ENCODE results near the gene TELO2.

The TELO2 gene

DNA sequence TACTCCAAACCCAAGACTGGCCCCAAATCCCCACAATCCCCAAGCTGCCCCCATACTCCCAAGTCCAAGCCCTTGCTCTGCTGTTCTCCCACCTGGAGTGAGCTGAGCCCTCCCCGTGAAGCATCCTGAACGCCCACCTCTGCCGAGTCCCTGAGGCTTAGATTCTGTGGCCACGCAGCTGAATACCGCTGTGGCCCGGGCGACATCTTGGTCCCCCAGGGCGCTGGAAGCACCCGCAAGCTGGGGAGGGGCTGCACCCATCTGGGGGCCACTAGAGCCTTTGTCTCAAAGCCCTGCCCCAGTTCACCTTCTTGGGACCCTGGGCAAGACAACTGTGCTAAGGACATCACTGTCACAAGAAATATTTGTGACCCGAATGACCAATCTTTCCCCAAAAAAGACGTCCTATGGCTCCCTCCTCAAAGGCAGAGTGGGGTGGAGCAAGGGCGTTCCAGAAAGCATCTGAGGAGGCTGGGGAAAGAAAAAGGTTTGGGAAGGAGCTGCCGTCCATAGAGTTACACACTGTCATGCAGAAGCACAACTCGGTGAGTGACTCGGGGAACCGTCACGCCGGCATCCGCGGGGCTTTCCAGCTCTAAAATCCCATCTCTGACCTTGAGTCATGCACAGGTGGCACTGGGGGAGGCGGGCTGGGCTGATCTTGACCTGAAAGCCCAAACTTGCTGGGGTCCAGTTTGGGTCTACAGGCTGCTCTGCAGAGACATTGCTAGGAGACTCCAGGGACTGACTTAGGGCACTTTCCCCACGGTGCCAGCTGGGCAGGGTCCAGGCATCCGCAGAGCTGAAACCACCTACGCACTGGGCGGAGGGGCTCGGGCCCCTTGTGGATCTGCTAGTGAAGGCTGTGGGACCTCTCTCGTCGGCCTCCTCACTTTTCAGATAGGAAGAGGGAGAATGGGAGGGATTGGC, 11.0 kb upstream of the TELO2 start:
- no peak for DNase-seq

DNA sequence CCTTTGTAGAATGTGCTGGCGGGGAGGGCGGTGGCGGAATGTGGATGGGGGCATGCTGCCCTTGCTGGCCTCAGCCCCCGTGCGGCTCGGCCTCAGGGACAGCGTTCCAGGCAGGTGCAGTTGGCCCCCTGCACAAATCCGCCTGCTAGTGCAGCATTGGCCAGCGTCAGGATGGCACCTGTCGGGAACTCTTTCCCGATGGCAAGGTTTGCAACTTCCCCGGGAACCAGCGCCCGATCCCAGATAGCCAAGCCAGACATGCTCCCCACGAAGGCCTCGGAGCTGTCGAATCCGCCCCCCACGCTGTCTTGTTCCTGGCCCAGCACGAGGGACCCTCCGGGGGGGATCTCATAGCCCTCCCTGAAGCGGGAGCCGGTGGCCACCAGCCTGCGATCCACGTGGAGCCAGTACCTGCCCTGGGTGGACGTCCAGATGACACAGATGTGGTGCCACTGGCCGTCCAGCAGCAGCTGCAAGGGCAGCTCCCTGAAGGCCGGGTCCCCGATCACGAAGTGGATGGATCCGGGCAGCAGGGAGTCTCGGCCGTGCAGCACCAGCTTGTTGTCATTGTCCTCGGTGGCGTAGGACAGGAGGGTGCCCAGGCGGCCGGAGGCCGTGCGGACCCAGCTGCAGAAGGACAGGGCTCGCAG, 7.2 kb upstream of the TELO2 start:
- DNase-seq, result no peak

DNA sequence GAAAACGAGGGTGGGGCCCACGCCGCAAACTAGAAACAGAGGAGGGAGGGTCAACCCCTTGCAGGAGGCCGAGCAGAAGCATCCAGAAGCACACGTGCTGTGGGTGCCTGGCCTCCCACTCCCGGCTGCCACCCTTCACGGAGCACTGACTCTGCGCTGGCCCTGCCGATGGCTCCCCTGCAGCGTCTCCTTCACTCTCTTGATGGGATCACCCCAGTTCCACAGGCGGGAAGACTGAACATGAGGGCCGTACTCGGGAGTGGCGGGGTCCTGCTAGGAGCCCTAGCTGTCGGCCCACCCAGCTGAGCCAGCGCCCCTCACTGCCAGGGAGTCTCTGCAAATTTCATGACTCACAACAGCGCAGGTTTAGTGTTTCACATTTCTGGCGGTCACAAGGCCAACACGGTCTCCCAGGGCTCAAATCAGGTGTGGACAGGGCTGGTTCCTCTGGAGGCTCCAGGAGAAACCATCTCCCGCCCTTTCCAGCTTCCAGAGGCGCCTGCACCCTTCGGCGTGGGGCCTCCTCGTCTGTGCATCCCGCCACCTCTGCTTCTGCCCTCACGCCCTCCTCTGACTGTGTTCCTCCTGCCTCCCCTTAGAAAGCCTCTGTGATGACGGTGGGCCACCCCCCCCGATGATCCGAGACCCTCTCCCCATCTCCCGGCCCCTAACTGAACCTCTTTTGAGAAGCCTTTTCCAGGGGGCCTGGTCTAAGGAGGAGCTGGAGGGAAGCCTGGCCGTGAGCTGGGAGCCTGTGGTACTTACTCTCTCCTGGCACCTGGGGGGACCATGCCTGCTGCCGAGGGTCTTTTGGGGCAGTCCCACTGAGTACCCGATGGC, 6.4 kb upstream of the TELO2 start:
- no peak for DNase-seq

DNA sequence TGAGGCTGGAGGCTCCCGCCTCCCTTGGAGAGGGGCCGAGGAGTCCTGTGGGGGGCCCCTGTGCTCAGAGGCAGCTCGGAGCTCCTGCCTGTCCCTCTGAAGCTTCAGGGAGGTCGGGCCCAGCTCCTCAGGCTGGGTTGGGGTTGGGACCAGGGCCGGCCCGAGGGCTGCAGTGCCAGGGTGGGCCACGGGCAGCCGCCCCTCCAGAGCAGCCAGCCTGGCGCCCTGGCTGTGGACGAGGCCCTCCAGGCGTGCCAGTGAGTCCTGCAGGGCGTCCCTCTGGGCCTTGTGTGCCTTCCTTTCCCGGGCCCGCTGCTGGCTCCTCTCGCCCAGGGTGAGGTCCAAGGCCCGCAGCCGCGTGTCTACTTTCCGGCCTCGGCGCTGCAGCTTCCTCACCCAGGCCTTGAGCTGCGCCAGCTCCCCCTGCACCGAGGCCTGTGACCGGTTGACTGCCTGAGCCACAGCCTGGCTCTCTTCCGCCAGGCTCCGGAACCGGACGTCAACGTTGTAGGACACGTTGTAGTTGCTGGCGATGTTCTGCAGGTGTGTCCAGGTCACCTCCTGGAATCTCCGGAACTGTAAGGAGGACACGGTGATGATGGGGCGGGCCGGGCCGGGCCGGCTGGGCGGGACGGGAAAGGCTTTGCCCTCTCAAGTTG, 5.6 kb upstream of the TELO2 start:
- DNase-seq, result no peak

DNA sequence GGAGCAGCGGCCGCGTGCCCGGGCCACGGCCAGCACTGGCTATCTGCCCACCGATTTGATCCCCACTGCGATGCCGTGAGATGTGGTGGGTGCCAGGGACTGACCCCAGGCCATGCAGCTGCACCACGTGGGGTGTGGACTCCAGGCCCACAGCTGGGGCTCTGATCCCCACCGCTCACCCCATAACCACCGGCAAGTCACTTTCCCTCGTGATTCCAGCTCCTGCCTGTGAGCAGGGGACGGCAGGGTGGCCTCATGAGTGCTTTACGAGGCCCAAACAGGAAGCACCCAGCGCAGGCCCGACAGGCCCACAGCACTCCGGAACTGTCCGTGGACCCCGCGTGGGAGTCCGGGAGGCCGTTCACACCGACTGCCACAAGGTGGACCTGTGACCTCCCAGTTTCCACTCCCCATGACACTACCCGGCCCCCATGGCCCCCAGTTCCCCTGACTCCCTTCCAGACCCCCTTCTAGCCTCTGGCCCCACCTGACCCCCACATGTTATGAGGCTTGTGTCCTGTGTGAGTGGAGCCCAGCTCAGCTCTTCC, 5.0 kb upstream of the TELO2 start:
- DNase-seq, result no peak

DNA sequence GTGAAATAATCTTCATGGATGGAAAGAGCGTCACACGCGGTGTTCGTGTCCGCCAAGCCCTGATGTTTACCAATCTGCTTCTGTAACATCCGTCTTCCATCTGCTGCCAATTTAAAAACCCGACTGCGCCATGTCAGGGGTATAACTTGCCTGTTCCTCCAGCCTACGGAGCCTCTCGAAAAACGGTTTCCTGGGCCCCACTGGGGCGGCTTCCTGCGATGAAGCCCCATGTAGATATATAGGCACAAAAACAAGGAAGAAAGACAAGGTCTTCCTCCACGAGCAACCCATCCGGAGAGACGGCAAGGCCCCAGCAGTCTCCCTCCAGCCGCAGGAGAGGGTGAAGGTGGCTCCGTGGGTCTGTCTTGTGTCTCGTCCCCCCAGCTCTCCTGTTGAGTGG, 4.5 kb upstream of the TELO2 start, which contains the start of gene PTX4:
TSS of gene PTX4 (minus strand) at position 326 of the 400 bp plus-strand sequence. CDS start at position 291, 35 bp downstream.
- DNase-seq, result no peak

DNA sequence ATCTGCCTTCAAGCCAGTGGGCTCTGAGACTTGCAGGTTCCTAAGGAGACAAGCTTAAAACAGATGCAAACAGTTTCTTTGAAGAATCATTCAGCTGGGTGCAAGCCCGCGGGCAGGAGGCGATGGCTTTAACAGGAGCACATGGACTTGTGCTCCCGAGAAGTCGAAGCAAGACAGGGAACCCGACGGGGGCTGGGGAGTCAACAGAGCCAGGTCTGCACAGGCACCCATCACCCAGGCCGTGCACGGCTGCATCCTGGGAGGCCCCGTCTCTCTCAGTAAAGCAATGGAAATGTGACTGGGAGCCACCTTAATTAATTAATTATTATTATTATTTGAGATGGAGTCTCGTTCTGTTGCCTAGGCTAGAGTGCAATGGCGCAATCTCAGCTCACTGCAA, 4.1 kb upstream of the TELO2 start:
- no peak for DNase-seq

DNA sequence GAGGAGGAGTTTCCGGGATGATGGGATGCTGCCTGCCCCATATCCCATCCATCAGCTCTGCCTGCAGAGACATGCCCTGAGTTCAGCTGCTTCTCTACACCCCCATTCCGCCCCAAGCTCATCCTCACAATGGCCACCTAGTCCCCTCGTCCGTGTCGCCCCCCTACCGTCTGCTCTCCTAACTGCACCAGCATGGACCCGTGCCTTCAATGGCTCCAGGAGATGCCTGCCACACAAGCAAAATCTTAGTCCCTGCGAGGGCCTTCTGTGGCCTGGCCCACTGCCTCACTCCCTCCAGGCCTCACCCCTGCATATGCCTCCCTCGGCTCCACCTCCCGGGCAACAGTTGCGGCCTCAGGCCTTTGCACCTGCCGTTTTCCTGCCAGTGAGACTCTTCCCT, 1.8 kb upstream of the TELO2 start:
- no peak for DNase-seq

DNA sequence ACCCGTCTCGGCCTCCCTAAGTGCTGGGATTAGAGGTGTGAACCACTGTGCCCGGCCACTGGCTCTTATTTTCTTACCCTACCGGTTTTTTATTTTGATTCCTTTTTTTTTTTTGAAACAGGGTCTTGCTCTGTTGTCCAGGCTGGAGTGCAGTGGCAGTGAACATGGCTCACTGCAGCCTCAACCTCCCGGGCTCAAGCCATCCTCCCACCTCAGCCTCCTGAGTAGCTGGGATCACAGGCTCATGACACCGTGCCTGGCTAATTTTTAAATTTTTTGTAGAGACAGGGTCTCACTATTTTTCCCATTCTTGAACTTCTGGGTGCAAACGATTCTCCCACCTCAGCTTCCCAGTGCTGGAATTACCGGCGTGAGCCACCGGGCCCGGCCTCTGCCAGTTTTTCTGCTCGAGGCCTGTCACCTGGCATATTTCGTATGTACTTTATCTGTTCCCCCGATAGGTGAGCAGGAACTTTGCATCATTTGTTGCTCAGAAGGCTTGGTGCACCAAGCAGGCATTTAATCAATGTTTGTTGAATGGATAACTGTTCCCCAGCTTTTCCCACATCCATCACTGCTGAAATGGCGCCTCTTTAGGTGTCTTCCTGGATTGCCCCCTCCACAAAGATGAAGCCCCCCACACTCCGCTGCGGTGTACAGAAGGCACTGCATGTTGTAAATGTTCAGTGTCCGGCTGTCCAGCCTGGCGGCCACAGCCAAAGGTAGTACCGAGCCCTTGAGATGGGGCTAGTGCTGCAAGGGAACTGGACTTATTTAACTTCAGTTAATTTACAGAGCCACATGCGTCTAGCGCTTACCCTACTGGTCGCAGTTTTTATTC, 858 bp upstream of the TELO2 start:
- DNase-seq, result no peak

DNA sequence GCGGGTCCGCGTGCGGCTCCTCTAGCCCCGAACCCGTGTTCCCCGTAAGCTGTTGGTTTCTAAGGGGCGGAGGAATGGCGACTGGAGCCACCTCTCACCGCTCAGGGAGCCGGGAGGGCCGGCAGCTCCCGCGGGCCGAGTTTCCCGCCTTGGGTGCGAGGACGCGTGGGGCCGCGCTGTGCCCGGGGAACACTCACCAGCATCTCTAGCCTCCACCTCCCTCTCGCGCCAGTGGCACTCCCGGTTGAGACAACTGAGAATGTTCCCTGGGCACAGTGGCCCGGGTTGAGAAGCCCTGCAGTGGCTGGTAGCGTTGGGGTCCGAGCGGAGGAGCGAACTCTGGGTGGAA, 560 bp downstream of the TELO2 start:
- no peak for DNase-seq

DNA sequence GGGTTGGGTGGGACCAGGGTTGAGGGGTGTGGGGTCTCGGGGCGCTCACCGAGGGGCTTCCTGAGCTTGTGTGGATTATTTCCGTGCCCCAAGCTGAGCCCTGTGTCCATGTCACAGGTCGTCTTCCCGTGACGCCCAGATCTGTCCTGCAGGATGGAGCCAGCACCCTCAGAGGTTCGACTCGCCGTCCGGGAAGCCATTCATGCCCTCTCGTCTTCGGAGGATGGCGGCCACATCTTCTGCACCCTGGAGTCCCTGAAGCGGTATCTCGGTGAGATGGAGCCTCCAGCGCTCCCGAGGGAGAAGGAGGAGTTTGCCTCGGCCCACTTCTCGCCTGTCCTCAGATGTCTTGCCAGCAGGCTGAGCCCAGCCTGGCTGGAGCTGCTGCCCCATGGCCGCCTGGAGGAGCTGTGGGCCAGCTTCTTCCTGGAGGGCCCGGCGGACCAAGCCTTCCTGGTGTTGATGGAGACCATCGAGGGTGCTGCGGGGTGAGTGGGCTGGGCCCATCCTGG, 1.0 kb downstream of the TELO2 start:
- no peak for DNase-seq

DNA sequence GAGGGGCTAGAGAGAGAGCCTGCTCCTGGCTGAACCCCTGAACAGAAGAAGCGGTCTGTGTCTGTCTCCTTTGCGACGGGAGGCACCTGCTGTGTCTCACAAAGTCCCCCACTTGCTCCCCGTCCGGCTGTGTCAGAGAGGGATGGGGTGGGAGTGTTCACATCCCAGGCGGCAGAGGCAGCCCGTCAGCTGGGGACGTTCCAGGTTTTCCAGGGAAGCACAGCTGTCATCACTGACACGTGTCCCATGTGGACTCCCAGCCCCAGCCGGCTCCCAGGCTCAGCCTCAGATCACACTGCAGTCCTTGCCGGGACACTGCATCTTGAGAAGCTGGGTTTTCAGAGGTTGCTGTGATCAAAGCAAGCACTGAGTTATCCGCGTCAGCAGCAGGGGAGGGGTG, 1.6 kb downstream of the TELO2 start:
- DNase-seq, result no peak

DNA sequence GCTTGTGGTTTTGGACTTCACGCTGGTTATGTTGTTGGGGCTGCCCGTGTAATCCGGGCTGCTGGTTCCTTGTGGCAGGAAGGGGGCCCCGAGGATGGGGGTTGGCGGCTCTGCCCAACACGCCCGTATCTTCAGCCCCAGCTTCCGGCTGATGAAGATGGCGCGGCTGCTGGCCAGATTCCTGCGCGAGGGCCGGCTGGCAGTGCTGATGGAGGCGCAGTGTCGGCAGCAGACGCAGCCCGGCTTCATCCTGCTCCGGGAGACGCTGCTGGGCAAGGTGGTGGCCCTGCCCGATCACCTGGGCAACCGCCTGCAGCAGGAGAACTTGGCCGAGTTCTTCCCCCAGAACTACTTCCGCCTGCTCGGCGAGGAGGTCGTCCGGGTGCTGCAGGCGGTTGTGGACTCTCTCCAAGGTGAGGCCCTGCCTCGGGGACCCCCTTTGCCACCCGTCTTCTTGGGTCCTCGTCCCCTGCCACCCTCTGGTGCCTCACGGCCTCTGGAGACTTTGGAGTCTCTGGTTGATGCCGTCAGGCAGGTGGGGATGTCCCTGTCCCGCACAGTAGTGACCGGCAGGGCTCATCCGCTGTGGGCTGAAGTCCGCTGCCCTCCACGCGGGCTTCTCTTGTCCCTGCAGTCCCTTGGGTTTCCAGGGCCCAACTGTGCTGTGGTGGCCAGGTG, 2.2 kb downstream of the TELO2 start:
- no peak for DNase-seq

DNA sequence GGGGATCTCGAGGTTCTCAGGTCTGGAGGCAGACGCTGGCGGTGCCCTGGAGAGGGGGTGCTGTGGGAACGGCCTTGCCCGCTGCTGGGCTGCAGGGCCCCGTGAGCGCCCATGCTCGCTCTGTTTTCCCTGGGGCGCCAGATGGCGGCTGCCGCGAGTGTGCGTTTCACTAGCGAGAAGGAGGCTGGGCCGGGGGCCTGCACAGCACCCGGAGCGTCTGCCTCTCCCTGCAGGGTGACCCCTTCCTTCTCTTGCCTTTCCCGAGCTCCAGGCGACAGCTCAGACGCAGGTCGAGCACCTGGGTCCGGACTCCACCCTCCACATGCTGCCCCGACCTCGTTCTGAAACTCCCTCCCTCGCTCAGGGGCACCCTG, 2.7 kb downstream of the TELO2 start:
- DNase-seq, result no peak

DNA sequence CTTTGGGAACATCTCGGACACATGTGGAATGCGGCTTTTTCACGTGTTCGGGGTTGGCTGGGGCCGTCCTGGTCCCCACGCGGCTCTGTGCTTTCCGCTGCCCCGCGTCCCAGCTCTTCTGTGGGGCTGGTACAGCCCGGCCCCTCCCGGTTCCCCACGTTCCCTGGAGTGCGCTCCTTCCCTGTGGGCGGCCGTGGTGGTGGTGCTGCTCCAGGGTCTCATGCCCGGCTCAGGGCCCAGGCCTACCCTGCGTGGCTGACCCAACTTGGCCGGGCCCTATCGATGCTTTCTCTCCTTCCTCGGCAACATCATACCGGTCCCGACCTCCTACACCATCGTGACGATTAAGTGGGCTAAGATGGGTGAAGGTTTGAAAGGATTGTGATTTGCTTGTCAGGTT, 3.3 kb downstream of the TELO2 start:
- no peak for DNase-seq

DNA sequence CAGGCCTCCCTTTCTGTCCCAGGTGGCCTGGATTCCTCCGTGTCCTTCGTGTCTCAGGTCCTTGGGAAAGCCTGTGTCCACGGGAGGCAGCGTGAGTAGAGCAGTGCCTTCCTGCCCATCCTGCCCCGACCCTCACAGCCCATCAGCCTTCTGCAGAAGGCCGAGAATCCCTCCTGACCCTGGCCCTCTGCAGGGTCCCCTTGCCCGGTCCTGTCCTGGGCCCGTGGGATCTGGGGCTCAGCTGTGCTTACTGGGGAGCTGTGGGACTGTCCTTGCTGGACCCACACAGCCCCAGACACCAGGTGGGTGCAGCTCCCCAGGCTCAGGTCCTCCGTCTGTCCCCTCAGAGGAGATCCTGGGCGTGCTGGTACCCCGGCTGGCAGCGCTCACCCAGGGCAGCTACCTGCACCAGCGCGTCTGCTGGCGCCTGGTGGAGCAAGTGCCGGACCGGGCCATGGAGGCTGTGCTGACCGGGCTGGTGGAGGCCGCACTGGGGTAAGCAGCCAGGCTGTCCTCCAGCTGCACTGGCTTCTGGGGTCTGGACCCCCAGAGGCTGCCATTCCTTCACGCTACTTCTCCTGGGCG, 3.9 kb downstream of the TELO2 start:
- no peak for DNase-seq

DNA sequence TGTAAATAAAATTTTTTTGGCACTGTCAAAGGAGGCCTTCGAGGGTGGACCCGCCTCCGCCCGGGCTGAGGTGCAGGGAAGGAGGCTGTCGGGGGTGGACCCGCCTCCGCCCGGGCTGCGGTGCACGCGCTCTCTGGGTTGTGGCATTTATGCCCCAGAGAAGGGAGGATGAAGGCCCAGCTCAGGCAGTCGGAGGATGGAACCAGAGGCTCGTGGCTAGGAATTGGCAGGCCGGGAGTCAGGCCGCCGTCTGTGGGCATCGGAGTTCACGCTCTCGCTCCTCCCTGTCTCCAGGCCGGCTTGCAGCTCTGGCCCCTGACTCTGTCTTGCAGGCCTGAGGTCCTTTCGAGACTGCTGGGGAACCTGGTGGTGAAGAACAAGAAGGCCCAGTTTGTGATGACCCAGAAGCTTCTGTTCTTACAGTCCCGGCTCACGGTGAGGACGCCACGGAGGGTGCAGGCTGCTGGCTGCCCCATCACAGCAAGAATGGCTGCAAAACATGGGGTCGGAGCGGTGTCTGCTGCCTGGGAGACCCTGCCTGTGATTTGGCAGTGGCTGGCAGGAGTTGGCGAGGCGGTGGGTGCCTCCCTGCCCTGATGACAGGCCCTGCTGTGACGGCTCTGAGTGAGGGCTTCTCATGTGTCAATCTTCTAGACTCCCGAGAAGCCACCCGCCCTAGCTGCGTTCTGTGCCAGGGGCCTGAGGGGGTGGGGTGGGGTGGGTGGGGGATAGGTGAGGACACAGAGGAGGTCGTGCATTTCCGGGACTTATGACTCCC, 5.9 kb downstream of the TELO2 start:
- DNase-seq, result no peak

DNA sequence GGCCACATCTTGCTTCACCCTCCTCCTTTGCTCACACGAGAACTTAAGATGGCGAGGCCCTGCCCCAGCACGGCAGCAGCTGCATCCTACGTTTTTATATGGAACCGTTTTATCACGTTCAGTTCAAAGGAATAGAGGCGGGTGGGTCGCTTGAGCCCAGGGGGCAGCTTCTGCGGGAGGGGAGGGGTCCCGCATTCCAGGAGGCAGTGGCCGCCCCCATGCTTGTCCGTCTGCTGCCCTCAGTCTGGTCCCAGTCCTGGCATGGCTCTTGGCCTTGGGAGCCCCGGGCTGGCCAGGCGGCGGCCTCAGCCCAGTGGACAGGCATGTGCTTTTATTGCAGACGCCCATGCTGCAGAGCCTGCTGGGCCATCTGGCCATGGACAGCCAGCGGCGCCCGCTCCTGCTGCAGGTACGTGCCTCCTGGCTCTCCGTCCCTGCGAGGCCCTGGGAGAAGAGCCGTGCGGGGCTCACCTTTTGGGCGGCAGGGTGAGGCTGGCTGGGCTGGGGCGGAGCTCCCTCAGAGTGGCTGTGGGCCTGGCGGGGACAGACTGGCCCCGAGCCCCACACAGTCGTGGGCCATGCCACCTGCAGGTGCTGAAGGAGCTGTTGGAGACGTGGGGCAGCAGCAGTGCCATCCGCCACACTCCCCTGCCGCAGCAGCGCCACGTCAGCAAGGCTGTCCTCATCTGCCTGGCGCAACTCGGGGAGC, 6.8 kb downstream of the TELO2 start:
- DNase-seq, result no peak
